ENCODE measurements around the gene SMC3. TPM values are rescaled to one million over a fixed set of nuclear protein-coding genes. Genes with fewer than 3 reads are reported as not detected.
"Not testable (repeated sequence)": the region's sequence is repeated elsewhere in the genome, so short reads cannot be mapped to it uniquely, and the experiment has no call there.

The SMC3 gene
- total RNA-seq, 3 donors from 2014 or later = 26.6 to 37.8 (median 37.0) TPM

GRCh38 chr10:110601581-110601980, 34.1 kb downstream of the SMC3 start:
- Histone ChIP-seq H3K36me3 (no peaks in the 10 kb centered on the region), H3K4me3 (no peak overlapping the region), H3K27ac (no peak overlapping the region), H3K9me3 (no peaks in the 10 kb centered on the region), H3K4me1 (no peaks in the 10 kb centered on the region), H3K27me3 (no peaks in the 10 kb centered on the region)
- intact Hi-C loops (cut with DNase I; ENCODE audit: low total_unique reads) = no loop called here
- TF ChIP-seq POLR2AphosphoS5 (IDR thresholded peaks at IDR 0.05) = no peak
- no peak for TF ChIP-seq CTCF (IDR thresholded peaks at IDR 0.05)
- TF ChIP-seq POLR2A (IDR thresholded peaks at IDR 0.05) = no peak
- DNase-seq (ENCODE audit: low spot score in 2 of 2) = no peak

- Histone ChIP-seq H3K27me3 (no peaks in the 10 kb centered on the region), H3K4me1 (no peaks in the 10 kb centered on the region), H3K36me3 (no peaks in the 10 kb centered on the region), H3K27ac (no peak overlapping the region), H3K4me3 (no peak overlapping the region), H3K9me3 (no peaks in the 10 kb centered on the region)
- intact Hi-C loops (cut with DNase I; ENCODE audit: low total_unique reads) = no loop called here
- TF ChIP-seq POLR2AphosphoS5 (IDR thresholded peaks at IDR 0.05) (no peak), POLR2A (IDR thresholded peaks at IDR 0.05) (no peak), CTCF (IDR thresholded peaks at IDR 0.05) (no peak)
- DNase-seq (ENCODE audit: low spot score in 2 of 2) = no peak
These were observed 40.6 kb downstream of the SMC3 start for GRCh38 chr10:110608087-110608486.

GRCh38 chr10:110609605-110610004, 42.1 kb downstream of the SMC3 start:
- H3K9me3 ChIP-seq = no peaks in the 10 kb centered on the region
- no peak overlapping the region for H3K4me3 ChIP-seq
- H3K27me3 ChIP-seq = no peaks in the 10 kb centered on the region
- H3K4me1 ChIP-seq = no peaks in the 10 kb centered on the region
- no peaks in the 10 kb centered on the region for H3K36me3 ChIP-seq
- H3K27ac ChIP-seq = no peak overlapping the region
- no peak for DNase-seq (ENCODE audit: low spot score in 2 of 2)
- intact Hi-C loops (cut with DNase I; ENCODE audit: low total_unique reads) = no loop called here
- TF ChIP-seq CTCF (IDR thresholded peaks at IDR 0.05) = no peak
- TF ChIP-seq POLR2AphosphoS5 (IDR thresholded peaks at IDR 0.05) = no peak
- TF ChIP-seq POLR2A (IDR thresholded peaks at IDR 0.05) = no peak

- H3K27me3 ChIP-seq = no peaks in the 10 kb centered on the region
- TF ChIP-seq POLR2A (IDR thresholded peaks at IDR 0.05) = no peak
- TF ChIP-seq CTCF (IDR thresholded peaks at IDR 0.05) = peak; percentile 41 to 68 (median 62)
- TF ChIP-seq POLR2AphosphoS5 (IDR thresholded peaks at IDR 0.05) = no peak
- H3K4me3 ChIP-seq = no peak overlapping the region
- no peaks in the 10 kb centered on the region for H3K9me3 ChIP-seq
- H3K27ac ChIP-seq = no peak overlapping the region
- no peak for DNase-seq (ENCODE audit: low spot score in 2 of 2)
- H3K36me3 ChIP-seq = no peaks in the 10 kb centered on the region
- intact Hi-C loops (cut with DNase I; ENCODE audit: low total_unique reads) = no loop called here
- no peaks in the 10 kb centered on the region for H3K4me1 ChIP-seq
These were observed 42.8 kb downstream of the SMC3 start for GRCh38 chr10:110610308-110610774.

- DNase-seq (ENCODE audit: low spot score in 2 of 2) = not testable (repeated sequence)
These were observed 43.3 kb downstream of the SMC3 start for GRCh38 chr10:110610781-110611180.

GRCh38 chr10:110612087-110612486, 44.6 kb downstream of the SMC3 start:
- intact Hi-C loops (cut with DNase I; ENCODE audit: low total_unique reads) = no loop called here
- H3K36me3 ChIP-seq = no peaks in the 10 kb centered on the region
- H3K4me3 ChIP-seq = no peak overlapping the region
- H3K27ac ChIP-seq = no peak overlapping the region
- TF ChIP-seq POLR2AphosphoS5 (IDR thresholded peaks at IDR 0.05) (no peak), CTCF (IDR thresholded peaks at IDR 0.05) (no peak), POLR2A (IDR thresholded peaks at IDR 0.05) (no peak)
- no peak for DNase-seq (ENCODE audit: low spot score in 2 of 2)
- no peaks in the 10 kb centered on the region for H3K9me3 ChIP-seq
- no peaks in the 10 kb centered on the region for H3K4me1 ChIP-seq
- H3K27me3 ChIP-seq = no peaks in the 10 kb centered on the region

More at GRCh38 chr10:110610781-110611180, 43.3 kb downstream of the SMC3 start:
- intact Hi-C loops (cut with DNase I; ENCODE audit: low total_unique reads); H3K27ac ChIP-seq; H3K4me1 ChIP-seq; H3K9me3 ChIP-seq; H3K27me3 ChIP-seq; H3K36me3 ChIP-seq; H3K4me3 ChIP-seq: not testable (repeated sequence)

Measured in breast epithelium (tissue), 4 donors.